ENCODE results near the gene ADAM19.

The ADAM19 gene

GRCh38 chr5:157469687-157470086 is 105.9 kb downstream of the ADAM19 start:
- Mint-ChIP-seq H3K27ac (no peak overlapping the region), H3K36me3 (no peaks in the 10 kb centered on the region), H3K4me3 (no peak overlapping the region), H3K4me1 (ENCODE audit: low read depth) (peaks cover 3% of the 10 kb centered on the region), H3K27me3 (peaks cover 4% of the 10 kb centered on the region), H3K9me3 (ENCODE audit: low read depth) (no peaks in the 10 kb centered on the region)

- no peak overlapping the region for H3K4me3 Mint-ChIP-seq
- no peaks in the 10 kb centered on the region for H3K36me3 Mint-ChIP-seq
- peaks cover 9% of the 10 kb centered on the region for H3K4me1 Mint-ChIP-seq (ENCODE audit: low read depth)
- H3K27me3 Mint-ChIP-seq, result peaks cover 6% of the 10 kb centered on the region
- no peak overlapping the region for H3K27ac Mint-ChIP-seq
- H3K9me3 Mint-ChIP-seq (ENCODE audit: low read depth), result no peaks in the 10 kb centered on the region
These were observed 106.5 kb downstream of the ADAM19 start for GRCh38 chr5:157469073-157469472.

- Mint-ChIP-seq H3K9me3 (ENCODE audit: low read depth) (no peaks in the 10 kb centered on the region), H3K4me3 (no peak overlapping the region), H3K27me3 (peaks cover 6% of the 10 kb centered on the region), H3K4me1 (ENCODE audit: low read depth) (peaks cover 13% of the 10 kb centered on the region), H3K36me3 (no peaks in the 10 kb centered on the region), H3K27ac (no peak overlapping the region)
These were observed 107.1 kb downstream of the ADAM19 start for GRCh38 chr5:157468293-157468965.

GRCh38 chr5:157464519-157465171 is 110.9 kb downstream of the ADAM19 start:
- Mint-ChIP-seq H3K4me3 (no peak overlapping the region), H3K27me3 (peaks cover 9% of the 10 kb centered on the region), H3K9me3 (ENCODE audit: low read depth) (no peaks in the 10 kb centered on the region), H3K4me1 (ENCODE audit: low read depth) (peaks cover 17% of the 10 kb centered on the region), H3K36me3 (no peaks in the 10 kb centered on the region), H3K27ac (peak overlapping the region; percentile 13)

- peaks cover 20% of the 10 kb centered on the region for H3K4me1 Mint-ChIP-seq (ENCODE audit: low read depth)
- H3K27me3 Mint-ChIP-seq, result peaks cover 12% of the 10 kb centered on the region
- H3K9me3 Mint-ChIP-seq (ENCODE audit: low read depth), result no peaks in the 10 kb centered on the region
- no peak overlapping the region for H3K4me3 Mint-ChIP-seq
- no peaks in the 10 kb centered on the region for H3K36me3 Mint-ChIP-seq
- peak overlapping the region; percentile 16 for H3K27ac Mint-ChIP-seq
These were observed 111.7 kb downstream of the ADAM19 start for GRCh38 chr5:157463621-157464518.

GRCh38 chr5:157463081-157463480 is 112.5 kb downstream of the ADAM19 start:
- peaks cover 13% of the 10 kb centered on the region for H3K27me3 Mint-ChIP-seq
- no peak overlapping the region for H3K27ac Mint-ChIP-seq
- peaks cover 20% of the 10 kb centered on the region for H3K4me1 Mint-ChIP-seq (ENCODE audit: low read depth)
- no peaks in the 10 kb centered on the region for H3K9me3 Mint-ChIP-seq (ENCODE audit: low read depth)
- no peaks in the 10 kb centered on the region for H3K36me3 Mint-ChIP-seq
- no peak overlapping the region for H3K4me3 Mint-ChIP-seq

GRCh38 chr5:157460921-157461792 is 114.4 kb downstream of the ADAM19 start:
- H3K9me3 Mint-ChIP-seq (ENCODE audit: low read depth), result no peaks in the 10 kb centered on the region

GRCh38 chr5:157459715-157460599 is 115.6 kb downstream of the ADAM19 start, which contains the start of gene NIPAL4:
Gene NIPAL4 (plus strand): TSS chr5:157460213. CDS start chr5:157460321, 108 bp downstream.
- Mint-ChIP-seq H3K36me3 (no peaks in the 10 kb centered on the region), H3K4me1 (ENCODE audit: low read depth) (peaks cover 20% of the 10 kb centered on the region), H3K27ac (peak within 1 kb of the TSS; percentile 41), H3K27me3 (peaks cover 13% of the 10 kb centered on the region), H3K9me3 (ENCODE audit: low read depth) (no peaks in the 10 kb centered on the region), H3K4me3 (peak within 1 kb of the TSS; percentile 78)

More at GRCh38 chr5:157460921-157461792, 114.4 kb downstream of the ADAM19 start:
- Mint-ChIP-seq H3K27me3 (peaks cover 13% of the 10 kb centered on the region), H3K36me3 (no peaks in the 10 kb centered on the region), H3K27ac (peak overlapping the region; percentile 41), H3K4me3 (peak overlapping the region; percentile 78), H3K4me1 (ENCODE audit: low read depth) (peaks cover 20% of the 10 kb centered on the region)

GRCh38 chr5:157458835-157459234 is 116.7 kb downstream of the ADAM19 start:
- H3K27me3 Mint-ChIP-seq, result peaks cover 10% of the 10 kb centered on the region
- H3K27ac Mint-ChIP-seq, result no peak overlapping the region
- H3K36me3 Mint-ChIP-seq, result no peaks in the 10 kb centered on the region
- peak overlapping the region; percentile 7 for H3K4me3 Mint-ChIP-seq
- peaks cover 8% of the 10 kb centered on the region for H3K4me1 Mint-ChIP-seq (ENCODE audit: low read depth)
- H3K9me3 Mint-ChIP-seq (ENCODE audit: low read depth), result no peaks in the 10 kb centered on the region

- Mint-ChIP-seq H3K4me1 (ENCODE audit: low read depth) (peaks cover 6% of the 10 kb centered on the region), H3K36me3 (no peaks in the 10 kb centered on the region)
These were observed 118.2 kb downstream of the ADAM19 start for GRCh38 chr5:157457391-157457790.

GRCh38 chr5:157456301-157456700 is 119.3 kb downstream of the ADAM19 start:
- no peaks in the 10 kb centered on the region for H3K36me3 Mint-ChIP-seq
- peaks cover 8% of the 10 kb centered on the region for H3K27me3 Mint-ChIP-seq
- H3K4me1 Mint-ChIP-seq (ENCODE audit: low read depth), result peaks cover 6% of the 10 kb centered on the region
- no peak overlapping the region for H3K4me3 Mint-ChIP-seq
- H3K9me3 Mint-ChIP-seq (ENCODE audit: low read depth), result no peaks in the 10 kb centered on the region
- no peak overlapping the region for H3K27ac Mint-ChIP-seq

More at GRCh38 chr5:157457391-157457790, 118.2 kb downstream of the ADAM19 start:
- H3K4me3 Mint-ChIP-seq, result no peak overlapping the region
- H3K9me3 Mint-ChIP-seq (ENCODE audit: low read depth), result no peaks in the 10 kb centered on the region
- H3K27ac Mint-ChIP-seq, result no peak overlapping the region
- peaks cover 10% of the 10 kb centered on the region for H3K27me3 Mint-ChIP-seq

GRCh38 chr5:157455057-157455456 is 120.5 kb downstream of the ADAM19 start:
- no peak overlapping the region for H3K4me3 Mint-ChIP-seq
- no peaks in the 10 kb centered on the region for H3K9me3 Mint-ChIP-seq (ENCODE audit: low read depth)
- no peak overlapping the region for H3K27ac Mint-ChIP-seq
- H3K4me1 Mint-ChIP-seq (ENCODE audit: low read depth), result peaks cover 2% of the 10 kb centered on the region
- peaks cover 7% of the 10 kb centered on the region for H3K27me3 Mint-ChIP-seq
- no peaks in the 10 kb centered on the region for H3K36me3 Mint-ChIP-seq

- Mint-ChIP-seq H3K4me1 (ENCODE audit: low read depth) (no peaks in the 10 kb centered on the region), H3K4me3 (no peak overlapping the region), H3K27me3 (peaks cover 5% of the 10 kb centered on the region), H3K36me3 (no peaks in the 10 kb centered on the region), H3K27ac (no peak overlapping the region), H3K9me3 (ENCODE audit: low read depth) (no peaks in the 10 kb centered on the region)
These were observed 121.3 kb downstream of the ADAM19 start for GRCh38 chr5:157454273-157454672.
